Epithelial cell of proximal tubule (primary cell): ENCODE data around the gene EML6. TPM values are rescaled to one million over a fixed set of nuclear protein-coding genes. Genes with fewer than 3 reads are reported as not detected.

Experiments
- DNase-seq: peaks from one replicate; pipeline ENCODE4 v3.0.0-alpha.2; 2011; ENCODE audit warnings: low read depth
- H3K4me3 ChIP-seq: 2 replicates; pipeline ENCODE4 v1.5.1; 2011; ENCODE audit warnings: low read depth, mild to moderate bottlenecking, low read length
- CTCF ChIP-seq: conservative IDR thresholded peaks from 2 replicates; pipeline ENCODE4 v1.5.1; 2012; ENCODE audit warnings: low read depth, mild to moderate bottlenecking, low read length
- total RNA-seq: library from RNA; depleted of rRNA; stranded (reverse); fragments of >200 nt; gene quantifications from 2 replicates; pipeline ENCODE4 v1.2.3, GENCODE V29; 2015

The EML6 gene
- total RNA-seq, 1 donor from 2014 or later = 3.7 TPM

DNA sequence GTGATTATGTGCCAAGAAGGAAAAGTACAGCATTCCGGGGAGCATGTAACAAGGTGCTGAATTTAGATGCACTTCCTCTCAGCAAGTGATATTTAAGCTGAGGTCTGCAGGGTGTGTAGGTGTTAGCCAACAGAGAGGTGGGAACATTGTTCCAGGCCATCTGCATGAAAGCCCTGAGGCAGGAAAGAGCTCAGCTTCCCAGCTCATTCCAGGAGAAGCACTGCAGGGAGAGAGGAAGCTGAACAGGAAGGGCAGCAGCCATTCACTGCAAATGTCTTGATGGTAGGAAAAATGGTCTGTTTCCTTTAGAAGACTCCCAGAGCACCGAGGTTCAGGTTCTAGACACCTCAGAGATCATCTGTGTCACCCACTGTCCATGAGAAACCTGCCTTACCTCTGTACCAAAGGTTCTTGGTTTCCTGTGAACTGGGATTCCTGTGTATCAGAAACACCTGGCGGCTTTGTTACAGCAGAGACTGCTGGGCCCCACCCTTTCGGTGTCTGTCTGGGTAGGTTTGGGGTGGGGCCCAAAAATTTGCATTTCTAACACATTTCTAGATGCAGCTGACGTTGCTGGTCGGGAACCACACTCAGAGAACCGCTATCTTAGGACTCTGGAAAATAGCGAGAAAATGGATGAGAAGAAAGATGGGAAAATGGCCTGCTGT is 242.8 kb downstream of the EML6 start:
- DNase-seq = no peak
- TF ChIP-seq CTCF = no peak
- no peak overlapping the region for H3K4me3 ChIP-seq

DNA sequence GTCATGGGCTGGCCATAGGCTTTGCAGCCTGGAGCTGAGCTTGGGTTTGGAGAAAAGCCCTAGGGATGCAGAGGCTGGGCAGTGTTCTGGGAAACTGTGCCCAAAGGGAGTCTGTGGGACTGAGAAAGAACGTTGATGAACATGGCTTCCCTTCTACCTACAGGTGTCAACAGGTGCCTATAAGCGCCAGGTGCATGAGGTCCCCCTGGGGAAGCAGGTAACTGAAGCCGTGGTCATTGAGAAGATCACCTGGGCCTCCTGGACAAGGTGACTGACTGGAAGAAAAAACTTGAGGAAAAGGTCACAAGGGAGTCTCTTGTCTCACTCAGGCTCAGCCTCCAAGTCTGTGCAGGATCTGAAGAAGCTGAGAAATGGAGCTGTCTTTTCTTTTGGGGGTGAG is 243.4 kb downstream of the EML6 start:
- H3K4me3 ChIP-seq = no peak overlapping the region
- DNase-seq = no peak
- TF ChIP-seq CTCF = no peak

GRCh38 chr2:54967269-54967668 is 243.8 kb downstream of the EML6 start:
- no peak for TF ChIP-seq CTCF
- DNase-seq = no peak
- H3K4me3 ChIP-seq = no peak overlapping the region

DNA sequence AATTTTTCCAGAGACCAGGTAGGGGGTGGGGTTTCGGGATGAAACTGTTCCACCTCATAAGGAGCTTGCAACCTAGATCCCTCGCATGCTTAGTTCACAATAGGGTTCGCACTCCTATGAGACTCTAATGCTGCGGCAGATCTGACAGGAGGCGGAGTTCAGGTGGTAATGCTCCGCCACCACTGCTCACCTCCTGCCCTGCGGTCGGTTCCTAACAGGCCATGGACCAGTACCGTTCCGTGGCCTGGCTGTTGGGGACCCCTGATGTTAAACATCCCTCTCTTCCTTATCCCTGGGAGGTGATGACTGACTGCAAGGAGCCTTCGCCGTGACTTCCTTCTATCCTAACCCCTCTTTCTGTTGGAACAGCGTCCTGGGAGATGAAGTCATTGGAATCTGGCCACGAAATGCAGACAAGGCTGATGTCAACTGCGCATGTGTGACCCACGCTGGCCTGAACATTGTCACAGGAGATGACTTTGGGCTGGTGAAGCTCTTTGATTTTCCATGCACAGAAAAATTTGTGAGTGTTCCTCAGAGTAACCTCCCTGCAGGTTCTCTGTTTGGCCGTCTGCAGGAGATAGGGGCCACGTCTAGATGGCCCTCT is 244.4 kb downstream of the EML6 start:
- DNase-seq = no peak
- no peak overlapping the region for H3K4me3 ChIP-seq
- no peak for TF ChIP-seq CTCF

DNA sequence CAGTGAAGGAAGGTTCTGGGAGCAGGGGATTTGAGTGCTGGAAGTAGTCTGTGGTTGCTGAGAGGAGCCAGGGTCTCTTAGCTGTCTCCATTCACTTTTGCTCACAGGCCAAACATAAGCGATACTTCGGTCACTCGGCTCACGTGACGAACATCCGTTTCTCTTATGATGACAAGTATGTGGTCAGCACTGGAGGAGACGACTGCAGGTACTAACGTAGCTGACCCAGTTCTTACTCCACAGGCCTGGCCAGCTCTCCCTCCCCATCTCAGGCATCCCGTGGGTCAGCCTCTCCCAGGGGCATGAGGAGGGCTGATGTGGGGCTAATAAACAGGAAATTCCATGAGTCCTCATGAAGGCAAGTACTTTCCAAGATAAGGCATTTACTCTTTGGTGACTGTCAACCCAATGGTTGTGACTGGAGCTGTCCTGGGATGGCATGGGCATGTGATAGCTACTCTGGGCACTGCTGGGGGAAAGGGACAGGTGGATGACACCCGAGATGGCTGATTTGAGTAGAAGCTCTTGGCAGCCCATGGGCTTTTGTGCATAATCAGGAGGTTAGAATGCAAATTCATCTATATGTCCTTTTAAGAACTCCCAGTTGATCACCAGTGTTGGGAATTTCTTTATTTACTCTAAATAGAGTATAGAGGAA is 245.2 kb downstream of the EML6 start:
- no peak for DNase-seq
- TF ChIP-seq CTCF = no peak
- no peak overlapping the region for H3K4me3 ChIP-seq

- H3K4me3 ChIP-seq = no peak overlapping the region
- DNase-seq = no peak
- no peak for TF ChIP-seq CTCF
These were observed 246.0 kb downstream of the EML6 start for GRCh38 chr2:54969295-54969939.
